Adrenal gland (tissue), 5 donors: ENCODE measurements around the gene PLEKHA5.

Experiments used
- CTCF ChIP-seq, 6 experiments: fragments of 450-650 bp in 4 of 6; fragments of 200-600 bp in 2 of 6; sonication (generic) in 1 of 6; IDR thresholded peaks; 1 replicate in 5 of 6; 2 replicates in 1 of 6; pipeline versions ENCODE4 v1.5.1 to v1.8.0; 2016 to 2021; ENCODE audit warnings: antibody characterized with exemption in 6 of 6, mild to moderate bottlenecking in 2 of 6, moderate library complexity in 1 of 6
- POLR2A ChIP-seq, 2 donors: fragments of 450-650 bp; IDR thresholded peaks; one replicate each; pipeline ENCODE4 v1.6.1; 2017; ENCODE audit warnings: antibody characterized with exemption in 2 of 2, mild to moderate bottlenecking in 2 of 2, moderate library complexity in 1 of 2
- donor health status: DM: no; HTN: no; CAD: no.

GRCh38 chr12:19130224-19131024 is 891 bp downstream of the PLEKHA5 start:
- no peak for TF ChIP-seq POLR2A (IDR thresholded peaks at IDR 0.05)
- no peak for TF ChIP-seq CTCF (IDR thresholded peaks at IDR 0.05)
